HG02588 (cell line): ENCODE data around the gene ZC2HC1B.

Source experiments
- ATAC-seq: cut with Tn5 transposase; IDR thresholded peaks from one replicate; pipeline ENCODE4 v1.9.1; 2021; ENCODE audit warnings: mild to moderate bottlenecking, moderate library complexity; ENCODE audit not compliant: unreplicated experiment

Gene ZC2HC1B

GRCh38 chr6:143959927-143960326 is 95.7 kb downstream of the ZC2HC1B start:
- ATAC-seq: no peak

DNA sequence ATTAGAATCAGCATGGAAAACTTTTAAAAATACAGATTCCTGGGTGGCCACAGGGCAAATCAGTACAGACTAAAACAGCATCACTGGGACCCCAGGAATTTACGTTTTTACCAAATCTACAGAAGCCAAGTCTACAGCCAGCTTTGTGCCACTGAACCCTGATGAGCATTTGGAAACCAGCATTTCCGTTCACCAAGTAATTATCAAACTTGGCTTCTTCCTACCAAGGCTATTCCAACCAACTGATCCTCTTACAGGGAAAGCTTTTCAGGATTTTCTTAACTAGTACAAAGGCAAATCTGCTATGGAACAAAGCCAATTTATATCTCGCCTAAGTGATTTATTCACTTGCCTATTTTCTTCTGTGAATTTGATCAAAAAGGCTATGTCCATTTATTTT is 96.8 kb downstream of the ZC2HC1B start:
- no peak for ATAC-seq

- ATAC-seq: no peak
Observed at GRCh38 chr6:143961886-143962878, 97.9 kb downstream of the ZC2HC1B start.

DNA sequence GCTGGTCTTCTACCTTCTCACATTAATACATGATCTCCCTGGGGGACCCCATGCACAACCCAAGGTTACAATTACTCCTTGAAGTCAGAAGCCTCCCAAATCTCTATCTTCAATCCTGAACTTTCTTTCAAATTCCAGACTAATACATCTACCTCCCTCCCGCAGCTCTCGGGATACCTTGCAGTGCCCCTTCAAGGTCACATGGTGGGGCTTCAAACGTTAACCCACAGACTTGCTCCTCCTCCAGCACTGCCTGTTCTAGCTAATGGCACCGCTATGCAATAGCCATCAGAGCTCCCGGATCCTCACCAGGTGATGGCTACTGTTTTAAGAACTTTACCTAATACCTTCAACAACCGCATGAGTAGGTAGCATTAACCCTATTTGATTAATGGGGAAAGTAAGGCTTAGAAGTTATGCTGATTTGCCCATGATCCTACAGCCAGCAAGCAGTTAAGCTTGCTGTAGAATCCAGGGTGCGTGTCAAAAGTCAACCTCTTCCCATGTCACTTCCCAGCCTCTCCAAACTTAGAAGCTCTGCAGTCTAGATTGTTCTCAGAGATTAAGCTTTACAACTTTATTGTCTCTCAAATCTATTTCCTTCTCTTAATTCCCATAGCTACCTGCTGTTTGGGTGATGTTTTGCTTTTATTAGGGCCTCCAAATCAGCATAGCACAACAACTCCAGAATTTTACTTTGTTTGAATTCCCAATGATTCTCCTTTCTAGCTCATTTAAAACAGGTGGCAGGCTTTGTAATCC is 99.1 kb downstream of the ZC2HC1B start:
- ATAC-seq: no peak

- no peak for ATAC-seq
Observed at GRCh38 chr6:143964674-143965081, 100.4 kb downstream of the ZC2HC1B start.

DNA sequence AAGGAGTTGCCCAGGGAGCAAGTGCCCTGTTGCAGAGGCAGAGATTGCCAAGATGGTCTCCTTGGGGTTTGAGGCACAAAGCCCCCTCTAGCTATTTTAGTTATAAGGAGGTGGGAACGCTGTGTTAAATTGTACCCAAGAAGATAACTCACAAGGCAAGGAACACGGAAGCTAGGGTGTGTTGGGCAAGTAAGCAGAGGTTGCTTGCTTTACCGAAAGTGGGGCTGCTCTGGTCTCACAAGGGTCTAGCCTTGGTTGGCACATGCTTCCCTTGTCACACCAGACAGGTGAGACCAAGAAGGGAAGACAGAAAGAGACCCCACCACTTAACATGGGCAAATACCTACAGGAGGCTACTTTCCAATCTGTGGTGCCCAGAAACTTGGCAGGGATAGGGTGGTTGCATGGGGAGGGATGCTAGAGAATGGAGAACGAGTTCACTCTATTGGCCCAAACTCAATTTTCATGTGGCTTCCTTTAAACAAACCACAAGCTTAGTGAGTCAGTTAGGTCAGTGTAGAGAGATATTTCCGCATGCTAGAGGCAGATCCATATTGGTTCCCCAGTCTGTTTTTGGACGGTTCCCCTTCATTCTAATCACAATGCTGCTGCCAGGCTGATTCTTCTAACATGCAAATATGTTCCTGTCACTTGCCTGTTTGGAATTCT is 101.4 kb downstream of the ZC2HC1B start:
- ATAC-seq: no peak

DNA sequence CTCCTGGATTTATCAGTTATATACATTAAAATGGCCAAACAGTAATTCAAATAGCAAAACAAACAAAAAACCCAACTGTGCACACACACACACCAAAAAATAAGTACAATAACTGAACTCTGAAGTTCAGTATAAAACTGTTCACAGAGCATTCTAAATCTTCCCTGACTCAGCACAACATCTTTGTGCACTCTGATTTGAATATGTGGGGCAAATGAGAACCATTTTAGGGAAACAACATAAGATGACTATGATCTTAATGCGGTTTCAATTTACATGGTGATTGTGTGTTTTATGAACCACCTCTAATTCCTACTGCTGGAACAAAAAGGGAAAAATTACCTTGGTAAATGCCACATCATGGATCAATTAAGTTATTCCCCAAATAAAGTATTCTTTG is 102.0 kb downstream of the ZC2HC1B start:
- no peak for ATAC-seq

GRCh38 chr6:143967706-143968376 is 103.6 kb downstream of the ZC2HC1B start:
- ATAC-seq: no peak

- ATAC-seq: no peak
Observed at GRCh38 chr6:143969077-143969476, 104.8 kb downstream of the ZC2HC1B start.

DNA sequence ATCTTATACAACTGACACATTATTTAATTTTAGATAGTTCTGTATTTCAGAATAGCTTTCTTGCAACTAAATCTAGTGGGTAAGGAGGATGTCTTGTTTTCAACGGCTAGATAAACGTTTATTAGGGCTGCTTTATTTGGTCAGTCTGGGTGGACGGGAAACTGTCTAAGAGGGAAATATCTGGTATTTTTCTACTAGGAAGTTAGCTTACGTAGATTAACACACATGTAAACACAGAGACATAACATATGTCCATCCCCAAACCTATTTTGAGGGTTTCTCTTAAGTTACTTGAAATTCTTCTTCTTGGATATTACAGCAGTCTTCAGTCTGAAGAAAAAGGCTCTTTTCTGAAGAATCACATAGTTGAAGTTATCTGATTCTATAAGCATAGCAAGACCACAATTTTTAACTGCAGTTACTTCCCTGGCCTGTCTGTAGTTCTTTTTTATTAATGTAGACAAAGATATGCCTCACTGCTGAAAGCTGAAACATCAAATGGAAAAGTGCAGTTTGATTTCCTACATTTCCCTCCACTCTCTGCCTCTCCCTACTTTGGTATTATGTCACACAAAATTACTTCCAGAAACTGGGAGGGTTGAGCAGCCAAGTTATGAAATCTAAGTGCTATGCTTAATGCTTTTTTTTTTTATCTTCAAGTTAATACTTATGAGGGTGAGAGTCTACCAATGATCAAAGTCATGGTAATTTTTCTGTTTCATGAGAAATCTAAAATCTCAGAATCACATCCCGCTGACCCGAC is 106.4 kb downstream of the ZC2HC1B start:
- ATAC-seq: no peak

GRCh38 chr6:143971482-143972205 is 107.4 kb downstream of the ZC2HC1B start:
- ATAC-seq: no peak

GRCh38 chr6:143973097-143973966 is 109.1 kb downstream of the ZC2HC1B start:
- no peak for ATAC-seq

GRCh38 chr6:143974089-143974488 is 109.8 kb downstream of the ZC2HC1B start:
- no peak for ATAC-seq

GRCh38 chr6:143976806-143977349 is 112.6 kb downstream of the ZC2HC1B start:
- no peak for ATAC-seq

- ATAC-seq: no peak
Observed at GRCh38 chr6:143980921-143981320, 116.6 kb downstream of the ZC2HC1B start.

GRCh38 chr6:143982968-143983367 is 118.7 kb downstream of the ZC2HC1B start:
- no peak for ATAC-seq

DNA sequence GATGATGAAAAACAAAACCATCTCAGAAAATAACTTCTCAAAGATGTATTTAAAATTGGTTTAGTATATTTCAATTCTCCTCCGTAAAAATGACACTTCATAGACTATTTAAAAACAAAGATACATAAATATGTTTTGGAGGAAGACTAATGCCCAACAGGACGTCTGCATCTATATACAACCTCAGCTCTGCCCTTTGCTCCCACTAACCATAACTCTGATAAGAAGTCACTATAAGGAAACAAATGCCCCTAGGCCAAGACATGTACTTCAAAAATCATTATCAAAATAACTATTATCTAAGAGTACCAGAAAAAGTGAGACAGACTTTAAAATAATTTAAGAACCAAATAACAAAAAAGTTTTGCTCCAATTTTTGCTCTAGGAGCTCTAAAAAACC is 120.4 kb downstream of the ZC2HC1B start:
- ATAC-seq: no peak

DNA sequence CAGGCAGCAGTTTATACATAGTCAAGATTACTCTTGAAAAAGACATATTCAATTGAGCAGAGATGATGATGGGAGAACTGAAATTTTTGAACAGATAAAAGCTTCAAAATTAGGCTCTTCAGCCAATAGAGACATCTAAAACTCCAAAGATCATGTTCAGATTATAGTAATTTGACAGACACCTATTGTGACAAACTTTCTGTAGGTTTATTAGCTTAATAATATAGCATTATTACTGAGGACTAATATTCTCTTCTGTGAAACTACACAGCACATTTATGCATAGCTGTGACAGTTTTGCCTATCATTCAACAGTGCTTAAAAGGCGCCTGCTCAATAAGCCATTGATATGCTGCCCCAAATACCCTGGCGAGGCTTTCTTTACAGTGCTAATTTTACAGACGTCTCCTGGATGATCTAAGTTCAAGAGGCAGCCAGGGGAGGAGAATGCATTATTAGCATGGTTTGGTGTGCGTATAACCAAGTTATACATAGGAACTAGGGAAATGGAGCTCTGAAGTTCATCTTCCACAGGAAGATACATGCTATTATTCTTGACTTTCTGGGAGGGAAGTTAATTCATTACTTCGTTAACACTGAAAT is 122.3 kb downstream of the ZC2HC1B start:
- no peak for ATAC-seq
